BLaER1 (cell line): Measurements from ENCODE around the gene CD99L2.

Source experiments
- H3K27ac ChIP-seq: shearing (Covaris generic); formaldehyde crosslinking; 2 replicates; pipeline ENCODE4 v1.8.1; 2022
- H3K27me3 ChIP-seq: shearing (Covaris generic); formaldehyde crosslinking; 2 replicates; pipeline ENCODE4 v1.8.1; 2022
- H3K36me3 ChIP-seq: shearing (Covaris generic); formaldehyde crosslinking; 2 replicates; pipeline ENCODE4 v1.8.1; 2022
- H3K4me1 ChIP-seq: shearing (Covaris generic); formaldehyde crosslinking; 2 replicates; pipeline ENCODE4 v1.8.1; 2022
- H3K4me2 ChIP-seq: shearing (Covaris generic); formaldehyde crosslinking; 2 replicates; pipeline ENCODE4 v1.8.1; 2022
- H3K4me3 ChIP-seq: shearing (Covaris generic); formaldehyde crosslinking; 2 replicates; pipeline ENCODE4 v1.8.1; 2022
- H3K9ac ChIP-seq: shearing (Covaris generic); formaldehyde crosslinking; 2 replicates; pipeline ENCODE4 v1.8.1; 2022
- H3K9me3 ChIP-seq: shearing (Covaris generic); formaldehyde crosslinking; 2 replicates; pipeline ENCODE4 v1.8.1; 2022
- H4K20me1 ChIP-seq: shearing (Covaris generic); formaldehyde crosslinking; 2 replicates; pipeline ENCODE4 v1.8.1; 2022
- Cebpa-rat ChIP-seq: shearing (Covaris generic); IDR thresholded peaks from 2 replicates; pipeline ENCODE4 v1.8.1; 2022

Gene CD99L2

DNA sequence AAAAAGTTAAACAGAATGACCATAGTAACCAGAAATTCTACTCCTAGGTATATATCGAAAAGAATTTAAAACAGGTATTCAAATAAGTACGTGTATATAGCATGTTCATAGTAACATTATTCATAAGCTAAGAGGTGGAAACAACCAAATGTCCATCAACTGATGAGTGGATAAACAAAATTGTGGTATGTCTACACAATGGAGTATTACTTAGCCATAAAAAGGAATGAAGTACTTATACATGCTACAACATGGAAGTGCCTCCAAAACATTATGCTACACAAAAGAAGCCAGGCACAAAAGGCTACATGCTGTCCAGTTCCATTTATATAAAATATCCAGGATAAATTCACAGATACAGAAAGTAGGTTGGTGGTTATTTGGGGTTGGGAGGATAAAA lies 76.5 kb downstream of the CD99L2 start:
- Histone ChIP-seq H3K36me3 (no peaks in the 10 kb centered on the region), H3K4me2 (no peak overlapping the region), H3K9me3 (peaks cover 11% of the 10 kb centered on the region), H3K4me3 (no peak overlapping the region), H4K20me1 (no peaks in the 10 kb centered on the region), H3K4me1 (no peaks in the 10 kb centered on the region), H3K9ac (no peak overlapping the region), H3K27me3 (no peaks in the 10 kb centered on the region), H3K27ac (no peak overlapping the region)
- TF ChIP-seq Cebpa-rat: no peak

- TF ChIP-seq Cebpa-rat: no peak
- H3K4me2 ChIP-seq: no peak overlapping the region
- no peaks in the 10 kb centered on the region for H3K4me1 ChIP-seq
- H3K9me3 ChIP-seq: peaks cover 4% of the 10 kb centered on the region; the same call in 1 of the 2 replicates
- H3K4me3 ChIP-seq: no peak overlapping the region
- H3K27ac ChIP-seq: no peak overlapping the region
- no peaks in the 10 kb centered on the region for H3K27me3 ChIP-seq
- H4K20me1 ChIP-seq: no peaks in the 10 kb centered on the region
- H3K9ac ChIP-seq: no peak overlapping the region
- H3K36me3 ChIP-seq: peaks cover 8% of the 10 kb centered on the region
These were observed 84.5 kb downstream of the CD99L2 start for GRCh38 chrX:150813922-150814321.

DNA sequence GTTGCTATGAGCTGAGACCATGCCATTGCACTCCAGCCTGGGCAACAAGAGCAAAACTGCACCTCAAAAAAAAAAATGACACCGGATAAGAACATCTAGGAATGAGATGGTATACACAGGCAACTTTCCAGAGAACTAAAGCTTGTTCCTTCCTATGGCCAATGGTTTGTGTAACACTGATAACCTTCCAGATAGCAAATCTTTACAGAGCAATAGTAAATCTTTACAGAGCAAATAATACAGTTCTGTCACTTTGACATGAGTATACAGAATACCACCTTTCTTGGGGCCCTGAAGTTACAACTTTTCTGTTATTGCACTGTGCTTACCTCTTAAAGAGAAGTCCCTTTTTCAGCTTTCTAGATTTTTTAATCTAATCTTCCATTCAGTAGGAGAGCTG lies 91.6 kb downstream of the CD99L2 start:
- H3K36me3 ChIP-seq: 0 out of 2 replicates have a peak, but pooled peaks cover 5% of the 10 kb centered on the region
- no peaks in the 10 kb centered on the region for H3K9me3 ChIP-seq
- no peak overlapping the region for H3K4me2 ChIP-seq
- no peaks in the 10 kb centered on the region for H4K20me1 ChIP-seq
- H3K4me1 ChIP-seq: no peaks in the 10 kb centered on the region
- no peak overlapping the region for H3K4me3 ChIP-seq
- no peak overlapping the region for H3K27ac ChIP-seq
- H3K27me3 ChIP-seq: no peaks in the 10 kb centered on the region
- TF ChIP-seq Cebpa-rat: no peak
- no peak overlapping the region for H3K9ac ChIP-seq

DNA sequence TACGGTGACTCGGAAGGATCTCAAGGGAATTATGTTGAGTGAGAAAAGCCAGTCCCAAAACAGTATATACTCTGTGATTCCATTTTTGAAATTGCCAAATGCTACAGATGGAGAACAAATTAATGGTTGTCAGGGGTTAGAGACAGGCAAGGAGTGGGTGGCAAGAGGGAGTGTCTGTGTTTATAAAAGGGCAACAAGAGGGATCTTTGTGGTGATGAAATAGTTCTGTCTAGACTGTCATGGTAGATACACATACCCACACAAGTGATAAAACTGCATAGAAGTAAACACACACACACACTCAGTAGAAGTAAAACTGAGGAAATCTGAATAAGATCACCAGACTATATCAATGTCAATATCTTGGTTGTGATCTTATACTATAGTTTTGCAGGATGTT lies 92.7 kb downstream of the CD99L2 start:
- no peaks in the 10 kb centered on the region for H3K27me3 ChIP-seq
- 0 out of 2 replicates have a peak, but pooled peaks cover 5% of the 10 kb centered on the region for H3K36me3 ChIP-seq
- no peak overlapping the region for H3K27ac ChIP-seq
- H4K20me1 ChIP-seq: no peaks in the 10 kb centered on the region
- no peak overlapping the region for H3K9ac ChIP-seq
- no peaks in the 10 kb centered on the region for H3K4me1 ChIP-seq
- H3K9me3 ChIP-seq: no peaks in the 10 kb centered on the region
- no peak overlapping the region for H3K4me3 ChIP-seq
- no peak overlapping the region for H3K4me2 ChIP-seq
- TF ChIP-seq Cebpa-rat: no peak

GRCh38 chrX:150792949-150793527 lies 105.4 kb downstream of the CD99L2 start:
- H3K4me3 ChIP-seq: no peak overlapping the region
- TF ChIP-seq Cebpa-rat: no peak
- no peaks in the 10 kb centered on the region for H3K27me3 ChIP-seq
- no peak overlapping the region for H3K27ac ChIP-seq
- H3K36me3 ChIP-seq: peaks cover 22% of the 10 kb centered on the region
- no peak overlapping the region for H3K9ac ChIP-seq
- H3K4me1 ChIP-seq: no peaks in the 10 kb centered on the region
- no peaks in the 10 kb centered on the region for H3K9me3 ChIP-seq
- H4K20me1 ChIP-seq: no peaks in the 10 kb centered on the region
- H3K4me2 ChIP-seq: no peak overlapping the region

DNA sequence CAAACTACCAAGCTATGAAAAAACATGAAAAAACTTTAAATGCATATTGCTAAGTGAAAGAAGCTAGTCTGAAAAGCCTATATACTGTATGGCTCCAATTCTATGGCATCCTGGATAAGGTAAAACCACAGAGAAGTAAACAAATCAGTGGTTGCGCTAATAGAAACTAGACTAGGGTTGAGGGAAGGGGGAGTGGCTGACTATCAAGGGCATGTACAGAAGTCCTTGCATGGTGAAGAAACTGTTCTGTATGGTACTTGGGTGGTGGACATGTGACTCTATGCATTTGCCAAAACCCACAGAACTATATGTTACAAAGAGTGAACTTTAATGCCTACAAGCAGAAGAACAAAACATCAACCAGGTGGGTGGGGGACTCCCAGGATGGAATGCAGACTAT lies 108.4 kb downstream of the CD99L2 start:
- TF ChIP-seq Cebpa-rat: no peak
- no peaks in the 10 kb centered on the region for H3K9me3 ChIP-seq
- H3K4me2 ChIP-seq: no peak overlapping the region
- H3K27me3 ChIP-seq: no peaks in the 10 kb centered on the region
- H3K9ac ChIP-seq: no peak overlapping the region
- no peaks in the 10 kb centered on the region for H3K4me1 ChIP-seq
- H3K27ac ChIP-seq: no peak overlapping the region
- H3K36me3 ChIP-seq: peaks cover 15% of the 10 kb centered on the region
- no peak overlapping the region for H3K4me3 ChIP-seq
- no peaks in the 10 kb centered on the region for H4K20me1 ChIP-seq

- no peak for TF ChIP-seq Cebpa-rat
- H3K27me3 ChIP-seq: no peaks in the 10 kb centered on the region
These were observed 116.8 kb downstream of the CD99L2 start for GRCh38 chrX:150781677-150782076.

GRCh38 chrX:150779385-150779784 lies 119.1 kb downstream of the CD99L2 start:
- Histone ChIP-seq H3K4me1 (no peaks in the 10 kb centered on the region), H3K9me3 (no peaks in the 10 kb centered on the region), H3K27me3 (no peaks in the 10 kb centered on the region), H3K27ac (no peak overlapping the region), H3K4me3 (no peak overlapping the region), H3K9ac (no peak overlapping the region), H3K4me2 (no peak overlapping the region), H4K20me1 (no peaks in the 10 kb centered on the region), H3K36me3 (peaks cover 20% of the 10 kb centered on the region; the same call in 1 of the 2 replicates)
- TF ChIP-seq Cebpa-rat: no peak

More at GRCh38 chrX:150781677-150782076, 116.8 kb downstream of the CD99L2 start:
- H3K4me1 ChIP-seq: no peaks in the 10 kb centered on the region
- no peaks in the 10 kb centered on the region for H3K9me3 ChIP-seq
- no peak overlapping the region for H3K4me2 ChIP-seq
- no peak overlapping the region for H3K27ac ChIP-seq
- no peak overlapping the region for H3K9ac ChIP-seq
- no peak overlapping the region for H3K4me3 ChIP-seq
- H3K36me3 ChIP-seq: 0 out of 2 replicates have a peak, but pooled peaks cover under 1% of the 10 kb centered on the region
- H4K20me1 ChIP-seq: no peaks in the 10 kb centered on the region

DNA sequence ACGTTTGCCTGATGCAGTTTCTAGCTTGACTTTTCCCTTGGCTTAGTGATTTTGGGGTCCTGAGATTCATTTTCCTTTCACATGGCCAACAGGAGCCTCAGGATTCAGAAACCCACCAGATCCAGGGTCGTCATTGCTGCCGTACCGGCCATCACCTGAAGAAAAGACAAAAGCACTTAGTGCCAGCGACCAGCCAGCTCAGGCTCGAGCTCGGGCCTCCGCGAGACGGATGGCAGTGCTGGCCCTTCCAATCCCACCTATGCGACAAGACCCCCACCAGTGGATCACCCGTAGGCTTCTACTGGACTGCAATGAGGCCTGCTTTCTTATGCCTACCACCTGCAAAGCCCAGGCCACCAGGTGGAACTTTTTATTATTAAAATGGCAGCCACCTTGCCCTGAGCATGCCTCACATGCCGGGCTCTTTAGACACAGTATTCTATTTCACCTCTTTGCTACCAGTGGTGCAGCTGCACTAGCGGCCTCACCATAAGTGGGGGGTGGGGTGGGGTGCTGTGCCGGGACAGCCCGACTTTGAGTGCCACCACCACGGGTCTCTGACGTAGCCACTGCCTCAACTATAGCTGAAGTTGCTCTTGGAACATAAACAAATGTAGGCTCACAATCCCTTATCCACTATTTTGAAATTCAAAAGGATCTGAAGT lies 121.0 kb downstream of the CD99L2 start:
- Histone ChIP-seq H3K4me2 (no peak overlapping the region), H4K20me1 (no peaks in the 10 kb centered on the region), H3K27ac (no peak overlapping the region), H3K27me3 (no peaks in the 10 kb centered on the region), H3K36me3 (peaks cover 22% of the 10 kb centered on the region; the same call in 1 of the 2 replicates), H3K4me1 (no peaks in the 10 kb centered on the region), H3K9me3 (no peaks in the 10 kb centered on the region), H3K4me3 (no peak overlapping the region), H3K9ac (no peak overlapping the region)
- no peak for TF ChIP-seq Cebpa-rat

DNA sequence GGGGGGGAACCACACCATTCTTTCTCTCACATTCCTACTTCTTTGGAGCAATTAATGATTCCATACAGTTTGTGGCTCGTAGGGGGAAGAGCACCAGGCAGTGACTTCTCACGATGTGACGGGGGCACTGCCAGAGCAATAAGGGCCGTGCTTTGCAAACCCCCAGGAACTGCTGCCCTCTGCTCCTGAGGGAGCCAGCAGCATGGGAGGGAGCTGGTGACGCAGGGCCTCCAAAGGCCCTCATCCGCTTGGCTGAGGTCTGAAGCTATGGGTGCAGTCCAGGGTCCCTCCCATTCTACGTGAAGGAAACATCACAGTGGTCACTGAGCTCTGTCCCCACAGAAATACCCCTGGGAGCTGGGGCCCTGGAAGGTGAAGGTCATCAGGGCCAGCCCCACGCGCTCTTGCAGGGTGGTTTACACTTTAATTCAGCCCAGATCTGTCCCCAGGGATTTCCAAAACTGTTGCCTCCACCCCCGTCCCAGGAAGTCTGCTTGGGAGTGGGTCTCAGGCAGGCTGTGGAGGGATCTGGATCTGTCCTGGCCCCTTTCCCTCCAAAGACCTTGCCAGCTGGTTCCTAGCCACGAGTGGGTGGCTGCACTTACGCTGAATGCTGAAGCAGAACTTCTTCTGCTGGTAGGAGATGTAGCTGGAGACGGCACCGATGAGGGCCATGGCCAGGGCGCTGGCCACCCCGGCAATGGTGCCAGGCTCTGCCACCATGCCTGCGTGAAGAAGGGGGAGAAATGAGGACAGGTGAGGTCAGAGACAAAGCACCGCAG lies 122.7 kb downstream of the CD99L2 start:
- no peaks in the 10 kb centered on the region for H4K20me1 ChIP-seq
- H3K27ac ChIP-seq: no peak overlapping the region
- TF ChIP-seq Cebpa-rat: no peak
- peaks cover 22% of the 10 kb centered on the region; the same call in 1 of the 2 replicates for H3K36me3 ChIP-seq
- H3K27me3 ChIP-seq: no peaks in the 10 kb centered on the region
- H3K9ac ChIP-seq: no peak overlapping the region
- no peaks in the 10 kb centered on the region for H3K9me3 ChIP-seq
- no peaks in the 10 kb centered on the region for H3K4me1 ChIP-seq
- no peak overlapping the region for H3K4me3 ChIP-seq
- H3K4me2 ChIP-seq: no peak overlapping the region
